Purkinje cell (primary cell): ENCODE results near the gene ABHD16B. TPM values are rescaled to one million over a fixed set of nuclear protein-coding genes. Genes with fewer than 3 reads are reported as not detected.

Experiments
- polyA plus RNA-seq: library from polyadenylated mRNA; unstranded; fragments of >200 nt; fragmentation: Nextera tagmentation; gene quantifications from 2 replicates; pipeline ENCODE4 v1.2.1, GENCODE V29; 2014

ABHD16B gene
- polyA plus RNA-seq, result not detected in 2 replicates

GRCh38 chr20:63861365-63861934, at the start of gene ABHD16B:
ABHD16B (plus strand) TSS chr20:63861498; CDS start chr20:63861541, 43 bp downstream.

DNA sequence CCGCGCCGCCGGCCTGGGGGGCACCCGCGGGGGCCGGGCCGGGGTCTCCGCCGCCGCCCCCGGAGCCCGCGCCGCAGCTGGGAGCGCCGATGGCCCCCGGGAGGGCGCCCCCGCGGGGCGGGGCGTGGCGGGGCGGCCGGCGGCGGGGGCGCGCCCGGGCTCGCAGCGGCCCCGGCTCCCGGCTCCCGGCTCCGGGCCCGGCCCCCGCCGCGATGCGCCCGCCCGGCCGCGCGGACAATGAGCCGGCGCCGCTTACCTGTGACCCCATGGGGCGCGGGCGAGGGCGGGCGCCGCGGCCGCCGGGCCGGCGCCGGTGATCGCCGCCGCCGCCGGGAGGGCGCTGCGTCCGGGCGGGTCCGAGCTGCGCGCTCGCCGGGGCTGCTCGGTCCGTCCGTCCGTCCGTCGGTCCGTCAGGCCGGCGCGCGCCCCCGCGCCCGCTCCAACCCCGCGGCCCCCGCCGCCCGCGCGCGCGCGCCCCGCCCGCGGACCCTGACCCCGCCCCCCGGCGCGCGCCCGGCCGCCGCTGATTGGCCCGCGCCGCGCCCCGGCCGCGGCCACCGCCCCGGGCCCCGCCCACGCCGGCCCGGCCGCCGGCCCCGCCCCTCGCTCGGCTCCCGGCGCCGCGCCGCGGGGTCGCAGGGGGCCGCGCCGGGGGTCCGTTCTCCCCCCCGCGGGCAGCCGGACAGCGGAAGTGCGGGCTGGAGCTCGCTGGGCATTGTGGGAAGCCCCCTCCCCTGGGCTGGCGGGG, 30.3 kb upstream of the ABHD16B start, which contains the start of gene ZBTB46:
Gene ZBTB46 (minus strand): TSS at position 424 of the 748 bp plus-strand sequence. CDS start 40,507 bp downstream, outside the sequence.

GRCh38 chr20:63864978-63865640, 3.8 kb downstream of the ABHD16B start, which contains the start of gene TPD52L2:
TPD52L2 (plus strand) TSS chr20:63865270; CDS start chr20:63865366, 96 bp downstream.

DNA sequence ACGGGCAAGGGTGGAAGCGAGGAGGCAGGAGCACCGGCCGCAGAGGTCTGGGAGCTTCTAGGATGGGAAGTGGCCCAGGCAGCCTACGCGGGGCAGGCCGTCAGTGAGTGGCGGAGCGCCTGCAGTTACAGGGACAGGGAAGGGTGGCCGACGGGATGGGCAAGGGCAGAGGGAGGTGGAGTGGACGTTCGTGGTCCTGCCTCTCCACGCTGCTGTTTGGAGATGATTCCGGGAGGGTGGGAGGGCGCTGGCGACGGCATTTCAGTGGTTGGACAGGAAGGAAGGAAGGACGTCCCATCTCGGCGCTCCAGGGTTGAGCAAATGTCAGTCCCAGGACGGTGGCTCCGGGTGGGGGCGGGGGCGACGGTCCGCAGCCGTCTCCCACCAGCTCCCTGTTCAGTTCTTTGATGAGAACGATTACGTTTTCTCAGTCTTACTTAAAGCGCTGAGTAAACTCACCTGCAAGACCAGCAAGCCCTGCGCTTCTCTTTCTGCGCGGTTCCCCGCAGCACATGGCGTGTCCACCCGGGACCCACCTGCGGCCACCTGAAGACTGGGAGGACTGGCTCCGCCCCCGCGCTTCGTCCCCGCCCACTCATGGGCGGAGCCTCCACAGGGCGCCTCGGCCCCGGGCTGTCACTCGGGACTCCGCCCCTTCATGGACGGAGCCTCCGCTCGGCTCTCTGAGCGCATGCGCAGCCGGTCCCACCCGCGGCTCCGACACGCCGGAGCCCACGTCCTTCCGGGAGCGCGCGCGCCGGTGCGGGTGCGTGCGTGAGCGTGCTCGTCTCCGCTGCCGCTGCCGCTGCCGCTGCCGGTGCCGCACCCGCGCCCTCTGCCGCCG, 33.3 kb downstream of the ABHD16B start, which contains the start of gene DNAJC5:
Gene DNAJC5 (plus strand): TSS at position 769 of the 844 bp plus-strand sequence. CDS start 33,220 bp downstream, outside the sequence.

Other genes starting within 250 kb of the ABHD16B start
- gene GMEB2, start 234.4 kb upstream of the ABHD16B start, polyA plus RNA-seq, result 0.35 and 1.3 TPM in 2 replicates
- gene STMN3, start 208.1 kb upstream of the ABHD16B start, polyA plus RNA-seq, result 30.7 and 32.0 TPM in 2 replicates
- 0.21 TPM in 1 of 2 replicates, not detected in the other for gene RTEL1, start 203.2 kb upstream of the ABHD16B start, polyA plus RNA-seq
- not detected in 2 replicates for gene TNFRSF6B, start 164.8 kb upstream of the ABHD16B start, polyA plus RNA-seq
- 1.7 and 5.3 TPM in 2 replicates for gene ARFRP1, start 153.5 kb upstream of the ABHD16B start, polyA plus RNA-seq
- 0.38 and 0.73 TPM in 2 replicates for gene ZGPAT, start 153.5 kb upstream of the ABHD16B start, polyA plus RNA-seq
- not detected in 2 replicates for gene LIME1, start 124.8 kb upstream of the ABHD16B start, polyA plus RNA-seq
- gene SLC2A4RG, start 121.7 kb upstream of the ABHD16B start, polyA plus RNA-seq, result 0.93 TPM in 1 of 2 replicates, not detected in the other
- gene ZBTB46, start 30.2 kb upstream of the ABHD16B start, polyA plus RNA-seq, result 2.8 and 6.3 TPM in 2 replicates
- 7.6 and 9.1 TPM in 2 replicates for gene TPD52L2, start 3.8 kb downstream of the ABHD16B start, polyA plus RNA-seq
- 8.3 and 9.6 TPM in 2 replicates for gene DNAJC5, start 33.6 kb downstream of the ABHD16B start, polyA plus RNA-seq
- 3.1 and 5.6 TPM in 2 replicates for gene UCKL1, start 94.9 kb downstream of the ABHD16B start, polyA plus RNA-seq
- gene ZNF512B, start 108.4 kb downstream of the ABHD16B start, polyA plus RNA-seq, result 0.05 and 0.06 TPM in 2 replicates
- gene SAMD10, start 118.1 kb downstream of the ABHD16B start, polyA plus RNA-seq, result 0.25 and 0.73 TPM in 2 replicates
- gene PRPF6, start 119.6 kb downstream of the ABHD16B start, polyA plus RNA-seq, result 11.7 and 17.3 TPM in 2 replicates
- not detected in 2 replicates for gene C20orf204, start 174.7 kb downstream of the ABHD16B start, polyA plus RNA-seq
- 0.29 TPM in 1 of 2 replicates, not detected in the other for gene SOX18, start 188.1 kb downstream of the ABHD16B start, polyA plus RNA-seq
- 42.6 and 72.7 TPM in 2 replicates for gene TCEA2, start 201.7 kb downstream of the ABHD16B start, polyA plus RNA-seq
- gene RGS19, start 218.0 kb downstream of the ABHD16B start, polyA plus RNA-seq, result 0.36 TPM in 1 of 2 replicates, not detected in the other
- 0.13 TPM in 1 of 2 replicates, not detected in the other for gene OPRL1, start 218.6 kb downstream of the ABHD16B start, polyA plus RNA-seq
- gene LKAAEAR1, start 222.9 kb downstream of the ABHD16B start, polyA plus RNA-seq, result not detected in 2 replicates
- gene NPBWR2, start 246.1 kb downstream of the ABHD16B start, polyA plus RNA-seq, result not detected in 2 replicates